Measurements from ENCODE around the gene CBLN2.
A peak's percentile ranks its signal among the peaks of the same experiment; 100 is the strongest.

Gene CBLN2

DNA sequence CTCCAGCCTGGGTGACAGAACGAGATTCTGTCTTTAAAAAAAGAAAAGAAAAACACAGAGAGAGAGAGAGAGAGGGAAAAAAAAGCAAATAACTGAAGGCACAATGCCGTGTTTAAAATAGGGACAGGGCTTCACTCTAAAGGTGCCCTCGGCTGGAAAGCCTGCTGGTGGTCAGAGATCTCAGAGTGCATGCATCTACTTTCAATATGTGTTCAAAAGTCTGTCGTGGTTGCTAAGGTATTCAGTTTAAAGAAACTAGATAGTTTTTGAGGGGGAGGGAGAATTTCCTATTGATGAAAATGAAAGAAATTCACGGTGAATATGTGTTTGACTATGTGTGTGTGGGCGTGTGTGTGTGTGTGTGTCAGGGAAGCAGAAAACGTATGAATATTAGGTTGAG, 11.0 kb upstream of the CBLN2 start:
- no peak overlapping the region for H3K4me3 ChIP-seq (ENCODE audit: low read length)
- TF ChIP-seq, protein P1, sequence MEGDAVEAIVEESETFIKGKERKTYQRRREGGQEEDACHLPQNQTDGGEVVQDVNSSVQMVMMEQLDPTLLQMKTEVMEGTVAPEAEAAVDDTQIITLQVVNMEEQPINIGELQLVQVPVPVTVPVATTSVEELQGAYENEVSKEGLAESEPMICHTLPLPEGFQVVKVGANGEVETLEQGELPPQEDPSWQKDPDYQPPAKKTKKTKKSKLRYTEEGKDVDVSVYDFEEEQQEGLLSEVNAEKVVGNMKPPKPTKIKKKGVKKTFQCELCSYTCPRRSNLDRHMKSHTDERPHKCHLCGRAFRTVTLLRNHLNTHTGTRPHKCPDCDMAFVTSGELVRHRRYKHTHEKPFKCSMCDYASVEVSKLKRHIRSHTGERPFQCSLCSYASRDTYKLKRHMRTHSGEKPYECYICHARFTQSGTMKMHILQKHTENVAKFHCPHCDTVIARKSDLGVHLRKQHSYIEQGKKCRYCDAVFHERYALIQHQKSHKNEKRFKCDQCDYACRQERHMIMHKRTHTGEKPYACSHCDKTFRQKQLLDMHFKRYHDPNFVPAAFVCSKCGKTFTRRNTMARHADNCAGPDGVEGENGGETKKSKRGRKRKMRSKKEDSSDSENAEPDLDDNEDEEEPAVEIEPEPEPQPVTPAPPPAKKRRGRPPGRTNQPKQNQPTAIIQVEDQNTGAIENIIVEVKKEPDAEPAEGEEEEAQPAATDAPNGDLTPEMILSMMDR (conservative IDR thresholded peaks at IDR 0.05; ENCODE audit: low read depth, low read length) = no peak
- DNase-seq (ENCODE audit: low read depth) = no peak

DNA sequence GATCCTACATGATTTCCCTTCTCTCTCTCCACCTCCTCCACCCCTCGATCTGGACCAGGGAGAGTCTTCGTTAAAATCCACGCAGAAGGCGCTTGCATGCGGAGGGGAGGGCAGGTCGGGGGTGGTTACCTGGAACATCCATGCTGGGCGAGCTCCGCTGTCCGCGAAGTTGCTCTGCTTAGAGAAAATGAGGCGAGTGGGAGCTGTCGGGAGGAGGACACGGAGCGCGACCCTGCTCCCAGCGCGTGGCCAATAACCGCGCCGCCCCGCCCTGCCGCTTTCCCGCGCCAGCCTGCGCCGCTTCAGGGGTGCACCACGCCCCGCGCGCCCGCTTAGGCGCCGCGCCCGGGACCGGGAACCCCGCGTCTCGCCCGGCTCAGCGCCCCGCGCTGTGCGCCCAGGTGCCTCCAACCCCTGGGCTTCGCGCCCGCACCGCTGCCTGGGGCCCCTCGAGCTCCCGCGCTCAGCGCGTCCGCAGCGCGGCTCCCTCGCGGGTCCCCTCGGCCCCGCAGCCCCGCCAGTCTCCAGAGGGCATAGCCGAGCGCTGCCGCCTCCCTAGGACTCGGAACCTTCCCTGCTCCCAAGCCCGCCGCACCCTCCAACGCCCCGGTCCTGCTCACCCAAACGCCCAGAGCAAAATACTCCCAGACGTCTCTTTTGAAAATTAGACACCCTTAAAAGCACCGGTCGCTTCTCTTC, 636 bp downstream of the CBLN2 start:
- peak overlapping the region; percentile 40 for H3K4me3 ChIP-seq (ENCODE audit: low read length)
- TF ChIP-seq, protein P1 (conservative IDR thresholded peaks at IDR 0.05; ENCODE audit: low read depth, low read length) = no peak
- DNase-seq (ENCODE audit: low read depth) = no peak

DNA sequence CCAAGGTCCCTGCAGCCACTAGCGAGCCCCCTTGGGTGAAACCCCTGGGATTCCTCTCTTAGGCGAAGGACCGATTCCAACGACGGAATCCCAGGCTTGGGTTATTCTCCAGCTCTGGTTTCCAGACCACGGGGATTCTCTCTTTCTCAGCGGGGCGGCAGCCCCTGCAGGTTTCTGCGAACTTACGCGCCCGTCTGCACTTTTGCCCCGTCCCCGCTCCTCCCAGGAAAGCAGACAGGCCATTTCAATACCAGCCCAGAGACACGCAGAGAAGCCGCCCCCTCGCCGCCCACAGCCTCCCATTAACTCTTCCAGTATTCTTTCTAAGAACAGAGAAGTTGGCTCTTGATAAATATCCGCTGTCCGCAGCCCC, 1.2 kb downstream of the CBLN2 start:
- peak overlapping the region; percentile 29 for H3K4me3 ChIP-seq (ENCODE audit: low read length)

DNA sequence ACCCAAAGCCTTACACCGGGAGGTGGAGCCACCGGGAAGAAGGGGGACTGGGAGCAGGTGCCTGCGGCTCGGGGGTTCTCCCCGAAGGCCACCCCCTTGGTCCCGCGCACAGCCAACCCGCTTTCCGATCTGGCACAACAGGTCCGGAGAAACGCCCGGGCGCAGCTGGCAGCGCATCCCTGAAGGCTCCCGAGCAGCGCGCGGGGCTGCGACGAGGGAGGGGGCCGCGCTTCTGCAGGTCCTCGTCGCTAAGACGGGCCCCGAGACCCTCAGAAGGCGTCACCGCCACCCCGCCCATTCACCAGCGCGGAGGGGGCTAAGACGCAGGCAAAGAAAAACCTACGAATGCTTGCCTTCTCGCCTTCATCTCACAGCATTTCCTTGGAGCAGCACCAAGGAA, 1.8 kb downstream of the CBLN2 start:
- peak overlapping the region; percentile 23 for H3K4me3 ChIP-seq (ENCODE audit: low read length)
- DNase-seq (ENCODE audit: low read depth) = no peak
- TF ChIP-seq, protein P1 (conservative IDR thresholded peaks at IDR 0.05; ENCODE audit: low read depth, low read length) = no peak

More for the DNA sequence above, 1.2 kb downstream of the CBLN2 start:
- no peak for DNase-seq (ENCODE audit: low read depth)
- TF ChIP-seq, protein P1 (conservative IDR thresholded peaks at IDR 0.05; ENCODE audit: low read depth, low read length) = no peak

DNA sequence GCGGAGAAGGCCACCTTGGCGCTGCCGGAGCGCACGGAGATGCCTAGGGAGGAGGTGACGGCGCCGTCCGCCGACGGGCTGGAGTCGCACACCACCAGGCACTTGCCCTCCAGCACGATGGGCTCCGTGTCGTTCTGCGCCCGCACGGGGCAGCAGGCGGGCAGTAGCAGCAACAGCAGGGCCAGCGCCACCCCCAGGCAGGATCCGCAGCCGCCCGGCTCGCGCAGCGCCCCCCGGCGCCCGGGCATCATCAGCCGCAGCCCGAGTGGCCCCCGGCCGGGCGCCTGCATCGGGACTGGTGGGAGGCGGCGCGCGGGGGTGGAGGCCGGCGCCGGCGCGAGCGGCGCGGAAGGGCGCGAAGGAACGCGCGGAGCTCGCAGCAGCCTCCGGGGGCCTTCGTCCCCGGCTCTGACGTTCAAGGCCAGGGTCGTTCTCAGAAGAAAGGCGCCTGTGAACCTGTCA, 2.2 kb downstream of the CBLN2 start:
- peak overlapping the region; percentile 23 for H3K4me3 ChIP-seq (ENCODE audit: low read length)
- TF ChIP-seq, protein P1 (conservative IDR thresholded peaks at IDR 0.05; ENCODE audit: low read depth, low read length) = peak; percentile 21
- no peak for DNase-seq (ENCODE audit: low read depth)

DNA sequence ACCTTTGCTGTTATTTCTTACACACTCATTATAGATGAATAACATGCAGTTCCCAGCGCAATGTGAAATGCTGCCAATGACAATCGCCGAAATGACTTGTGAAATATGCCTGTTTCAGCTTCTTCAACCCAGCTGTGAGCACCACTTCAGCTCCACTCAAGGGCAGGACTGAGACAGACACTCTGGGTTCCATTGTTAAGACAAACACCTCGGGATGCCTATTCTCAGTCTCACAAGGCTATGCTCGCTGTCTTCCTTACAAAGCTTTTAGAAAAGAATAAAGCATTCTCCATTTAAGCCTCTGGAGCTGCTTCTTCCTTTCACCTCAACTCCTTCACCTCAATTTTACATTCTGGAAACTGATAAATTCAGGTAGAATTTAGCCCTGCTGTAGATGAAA, 4.2 kb downstream of the CBLN2 start:
- TF ChIP-seq, protein P1 (conservative IDR thresholded peaks at IDR 0.05; ENCODE audit: low read depth, low read length) = no peak
- no peak overlapping the region for H3K4me3 ChIP-seq (ENCODE audit: low read length)
- no peak for DNase-seq (ENCODE audit: low read depth)

DNA sequence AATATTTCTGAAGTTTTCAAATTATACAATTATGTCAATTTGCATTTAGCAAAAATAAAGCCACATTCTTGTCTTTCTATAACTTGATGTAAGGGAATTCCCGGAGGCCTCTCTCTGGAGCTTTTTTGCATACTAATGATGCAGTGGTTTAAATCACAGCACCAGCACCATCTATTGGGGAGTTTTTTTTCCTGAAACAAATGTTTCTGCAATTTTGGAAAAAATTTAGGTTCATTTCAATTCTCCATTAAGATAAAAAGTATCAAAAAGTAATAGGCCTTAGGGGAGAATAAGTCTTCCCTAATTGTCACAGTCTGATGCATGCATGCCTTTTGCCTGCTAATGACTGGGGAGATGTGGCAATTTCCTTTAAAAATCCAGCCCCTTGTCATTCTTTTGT, 13.5 kb downstream of the CBLN2 start:
- H3K4me3 ChIP-seq (ENCODE audit: low read length) = no peak overlapping the region
- TF ChIP-seq, protein P1 (conservative IDR thresholded peaks at IDR 0.05; ENCODE audit: low read depth, low read length) = peak; percentile 19
- no peak for DNase-seq (ENCODE audit: low read depth)
